Activated CD4-positive, alpha-beta T cell treated with anti-CD3 and anti-CD28 coated beads, Interleukin-2, amount 10 ng/mL, durations not matched to agents 24 days and 14 days (primary cell): Measurements from ENCODE around the gene PLCB1. TPM values are rescaled to one million over a fixed set of nuclear protein-coding genes. Genes with fewer than 3 reads are reported as not detected.

Source experiments
- DNase-seq: peaks from one replicate; pipeline ENCODE4 v3.0.0; 2022
- H3K27ac Mint-ChIP-seq: one replicate; pipeline ENCODE4 v1.8.0; 2022; ENCODE audit warnings: mild to moderate bottlenecking, mixed read lengths
- H3K27me3 Mint-ChIP-seq: one replicate; pipeline ENCODE4 v1.8.0; 2022; ENCODE audit warnings: mixed read lengths
- H3K36me3 Mint-ChIP-seq: one replicate; pipeline ENCODE4 v1.8.0; 2022; ENCODE audit warnings: low read depth, mild to moderate bottlenecking, mixed read lengths
- H3K4me1 Mint-ChIP-seq: one replicate; pipeline ENCODE4 v1.8.0; 2021; ENCODE audit warnings: mixed read lengths
- H3K4me3 Mint-ChIP-seq: one replicate; pipeline ENCODE4 v1.8.0; 2022; ENCODE audit warnings: mild to moderate bottlenecking, moderate library complexity, mixed read lengths
- H3K9me3 Mint-ChIP-seq: one replicate; pipeline ENCODE4 v1.8.0; 2021; ENCODE audit warnings: mixed read lengths
- intact Hi-C: fragments of 100-400 bp; cut with micrococcal nuclease; formaldehyde crosslinking; loops from one replicate; pipeline ENCODE4 v1.15.1; 2023
- total RNA-seq: library from RNA; stranded (reverse); gene quantifications from 2 replicates; pipeline ENCODE4 v1.2.3, GENCODE V29; 2022

PLCB1 gene
- total RNA-seq, 1 donor from 2014 or later = 1.2 TPM

GRCh38 chr20:8867038-8867740 is 735.1 kb downstream of the PLCB1 start:
- DNase-seq = no peak
- intact Hi-C loops = no loop called here
- H3K4me3 Mint-ChIP-seq = no peak overlapping the region
- H3K27me3 Mint-ChIP-seq = no peaks in the 10 kb centered on the region
- H3K9me3 Mint-ChIP-seq = no peaks in the 10 kb centered on the region
- no peaks in the 10 kb centered on the region for H3K36me3 Mint-ChIP-seq
- no peaks in the 10 kb centered on the region for H3K4me1 Mint-ChIP-seq
- no peak overlapping the region for H3K27ac Mint-ChIP-seq

GRCh38 chr20:8870652-8871051 is 738.6 kb downstream of the PLCB1 start:
- Mint-ChIP-seq H3K27me3 (no peaks in the 10 kb centered on the region), H3K4me1 (no peaks in the 10 kb centered on the region), H3K9me3 (no peaks in the 10 kb centered on the region), H3K27ac (no peak overlapping the region), H3K36me3 (no peaks in the 10 kb centered on the region), H3K4me3 (no peak overlapping the region)
- no peak for DNase-seq
- intact Hi-C loops = no loop called here

GRCh38 chr20:8874437-8874836 is 742.4 kb downstream of the PLCB1 start:
- Mint-ChIP-seq H3K27me3 (no peaks in the 10 kb centered on the region), H3K4me1 (no peaks in the 10 kb centered on the region), H3K36me3 (no peaks in the 10 kb centered on the region), H3K4me3 (no peak overlapping the region), H3K9me3 (no peaks in the 10 kb centered on the region), H3K27ac (no peak overlapping the region)
- intact Hi-C loops = no loop called here
- DNase-seq = no peak

- H3K9me3 Mint-ChIP-seq = no peaks in the 10 kb centered on the region
- H3K4me1 Mint-ChIP-seq = no peaks in the 10 kb centered on the region
- H3K27ac Mint-ChIP-seq = no peak overlapping the region
- no peaks in the 10 kb centered on the region for H3K27me3 Mint-ChIP-seq
- intact Hi-C loops = no loop called here
- no peak overlapping the region for H3K4me3 Mint-ChIP-seq
- H3K36me3 Mint-ChIP-seq = no peaks in the 10 kb centered on the region
- no peak for DNase-seq
Observed at GRCh38 chr20:8875586-8875985, 743.5 kb downstream of the PLCB1 start.

- Mint-ChIP-seq H3K36me3 (no peaks in the 10 kb centered on the region), H3K4me3 (no peak overlapping the region), H3K27me3 (no peaks in the 10 kb centered on the region), H3K4me1 (no peaks in the 10 kb centered on the region), H3K27ac (no peak overlapping the region), H3K9me3 (no peaks in the 10 kb centered on the region)
- DNase-seq = no peak
- intact Hi-C loops = no loop called here
Observed at GRCh38 chr20:8876366-8876765, 744.3 kb downstream of the PLCB1 start.

GRCh38 chr20:8877294-8877693 is 745.2 kb downstream of the PLCB1 start:
- intact Hi-C loops = no loop called here
- no peak overlapping the region for H3K4me3 Mint-ChIP-seq
- H3K27me3 Mint-ChIP-seq = no peaks in the 10 kb centered on the region
- DNase-seq = no peak
- H3K27ac Mint-ChIP-seq = no peak overlapping the region
- H3K36me3 Mint-ChIP-seq = no peaks in the 10 kb centered on the region
- no peaks in the 10 kb centered on the region for H3K9me3 Mint-ChIP-seq
- H3K4me1 Mint-ChIP-seq = no peaks in the 10 kb centered on the region

GRCh38 chr20:8879669-8880068 is 747.6 kb downstream of the PLCB1 start:
- no peaks in the 10 kb centered on the region for H3K36me3 Mint-ChIP-seq
- H3K27me3 Mint-ChIP-seq = no peaks in the 10 kb centered on the region
- intact Hi-C loops = no loop called here
- H3K4me3 Mint-ChIP-seq = no peak overlapping the region
- no peak for DNase-seq
- no peaks in the 10 kb centered on the region for H3K9me3 Mint-ChIP-seq
- no peaks in the 10 kb centered on the region for H3K4me1 Mint-ChIP-seq
- no peak overlapping the region for H3K27ac Mint-ChIP-seq

- no peak for DNase-seq
- intact Hi-C loops = no loop called here
- no peaks in the 10 kb centered on the region for H3K9me3 Mint-ChIP-seq
- no peaks in the 10 kb centered on the region for H3K27me3 Mint-ChIP-seq
- no peaks in the 10 kb centered on the region for H3K36me3 Mint-ChIP-seq
- H3K4me3 Mint-ChIP-seq = no peak overlapping the region
- no peaks in the 10 kb centered on the region for H3K4me1 Mint-ChIP-seq
- H3K27ac Mint-ChIP-seq = no peak overlapping the region
Observed at GRCh38 chr20:8880085-8880853, 748.2 kb downstream of the PLCB1 start.

- intact Hi-C loops = no loop called here
- Mint-ChIP-seq H3K9me3 (peaks cover 16% of the 10 kb centered on the region), H3K27ac (no peak overlapping the region), H3K4me3 (no peak overlapping the region), H3K36me3 (no peaks in the 10 kb centered on the region), H3K27me3 (no peaks in the 10 kb centered on the region), H3K4me1 (no peaks in the 10 kb centered on the region)
- no peak for DNase-seq
Observed at GRCh38 chr20:8891039-8891438, 759.0 kb downstream of the PLCB1 start.

GRCh38 chr20:8895472-8895871 is 763.4 kb downstream of the PLCB1 start:
- no peak for DNase-seq
- Mint-ChIP-seq H3K27me3 (no peaks in the 10 kb centered on the region), H3K4me1 (no peaks in the 10 kb centered on the region), H3K9me3 (peaks cover 19% of the 10 kb centered on the region), H3K4me3 (no peak overlapping the region), H3K27ac (no peak overlapping the region), H3K36me3 (no peaks in the 10 kb centered on the region)
- intact Hi-C loops = no loop called here

- DNase-seq = no peak
- H3K36me3 Mint-ChIP-seq = no peaks in the 10 kb centered on the region
- peaks cover 19% of the 10 kb centered on the region for H3K9me3 Mint-ChIP-seq
- H3K27me3 Mint-ChIP-seq = no peaks in the 10 kb centered on the region
- H3K27ac Mint-ChIP-seq = no peak overlapping the region
- H3K4me3 Mint-ChIP-seq = no peak overlapping the region
- no peaks in the 10 kb centered on the region for H3K4me1 Mint-ChIP-seq
- intact Hi-C loops = no loop called here
Observed at GRCh38 chr20:8898823-8899222, 766.8 kb downstream of the PLCB1 start.

- intact Hi-C loops = no loop called here
- no peak for DNase-seq
- H3K27me3 Mint-ChIP-seq = no peaks in the 10 kb centered on the region
- no peaks in the 10 kb centered on the region for H3K4me1 Mint-ChIP-seq
- H3K27ac Mint-ChIP-seq = no peak overlapping the region
- H3K4me3 Mint-ChIP-seq = no peak overlapping the region
- peaks cover 3% of the 10 kb centered on the region for H3K9me3 Mint-ChIP-seq
- H3K36me3 Mint-ChIP-seq = no peaks in the 10 kb centered on the region
Observed at GRCh38 chr20:8901237-8902025, 769.4 kb downstream of the PLCB1 start.

- no peaks in the 10 kb centered on the region for H3K4me1 Mint-ChIP-seq
- H3K9me3 Mint-ChIP-seq = peaks cover 6% of the 10 kb centered on the region
- no peak overlapping the region for H3K4me3 Mint-ChIP-seq
- H3K27ac Mint-ChIP-seq = no peak overlapping the region
- no peaks in the 10 kb centered on the region for H3K36me3 Mint-ChIP-seq
- intact Hi-C loops = no loop called here
- H3K27me3 Mint-ChIP-seq = no peaks in the 10 kb centered on the region
- DNase-seq = no peak
Observed at GRCh38 chr20:8903655-8904605, 771.9 kb downstream of the PLCB1 start.
